ENCODE results near the gene SETD1A.

The SETD1A gene

GRCh38 chr16:30986129-30986991, 28.8 kb downstream of the SETD1A start:
- no peak overlapping the region for H3K4me3 ChIP-seq (ENCODE audit: low read length)
- no peak for TF ChIP-seq ZNF274 (IDR thresholded peaks at IDR 0.05; ENCODE audit: low read depth, low read length)

- no peak overlapping the region for H3K4me3 ChIP-seq (ENCODE audit: low read length)
- no peak for TF ChIP-seq ZNF274 (IDR thresholded peaks at IDR 0.05; ENCODE audit: low read depth, low read length)
These were observed 30.1 kb downstream of the SETD1A start for GRCh38 chr16:30987581-30988190.

GRCh38 chr16:30989469-30990047, 32.0 kb downstream of the SETD1A start:
- H3K4me3 ChIP-seq (ENCODE audit: low read length), result no peak overlapping the region
- no peak for TF ChIP-seq ZNF274 (IDR thresholded peaks at IDR 0.05; ENCODE audit: low read depth, low read length)

GRCh38 chr16:30990105-30990504, 32.6 kb downstream of the SETD1A start:
- TF ChIP-seq ZNF274 (IDR thresholded peaks at IDR 0.05; ENCODE audit: low read depth, low read length), result no peak

GRCh38 chr16:30991052-30991451, 33.5 kb downstream of the SETD1A start:
- TF ChIP-seq ZNF274 (IDR thresholded peaks at IDR 0.05; ENCODE audit: low read depth, low read length), result no peak
- no peak overlapping the region for H3K4me3 ChIP-seq (ENCODE audit: low read length)

More at GRCh38 chr16:30990105-30990504, 32.6 kb downstream of the SETD1A start:
- H3K4me3 ChIP-seq (ENCODE audit: low read length), result no peak overlapping the region

- TF ChIP-seq ZNF274 (IDR thresholded peaks at IDR 0.05; ENCODE audit: low read depth, low read length), result no peak
- no peak overlapping the region for H3K4me3 ChIP-seq (ENCODE audit: low read length)
These were observed 34.8 kb downstream of the SETD1A start for GRCh38 chr16:30992276-30992780.

GRCh38 chr16:30992931-30993816, 35.6 kb downstream of the SETD1A start:
- TF ChIP-seq ZNF274 (IDR thresholded peaks at IDR 0.05; ENCODE audit: low read depth, low read length), result no peak
- H3K4me3 ChIP-seq (ENCODE audit: low read length), result no peak overlapping the region

- no peak overlapping the region for H3K4me3 ChIP-seq (ENCODE audit: low read length)
These were observed 38.4 kb downstream of the SETD1A start for GRCh38 chr16:30995927-30996323.

GRCh38 chr16:30996324-30996984, 38.9 kb downstream of the SETD1A start:
- H3K4me3 ChIP-seq (ENCODE audit: low read length), result peak overlapping the region; percentile 70

More at GRCh38 chr16:30995927-30996323, 38.4 kb downstream of the SETD1A start:
- TF ChIP-seq ZNF274 (IDR thresholded peaks at IDR 0.05; ENCODE audit: low read depth, low read length), result no peak

GRCh38 chr16:30996985-30997724, 39.6 kb downstream of the SETD1A start:
- no peak for TF ChIP-seq ZNF274 (IDR thresholded peaks at IDR 0.05; ENCODE audit: low read depth, low read length)
- peak overlapping the region; percentile 70 for H3K4me3 ChIP-seq (ENCODE audit: low read length)

More at GRCh38 chr16:30996324-30996984, 38.9 kb downstream of the SETD1A start:
- no peak for TF ChIP-seq ZNF274 (IDR thresholded peaks at IDR 0.05; ENCODE audit: low read depth, low read length)

GRCh38 chr16:30997725-30998711, 40.5 kb downstream of the SETD1A start:
- TF ChIP-seq ZNF274 (IDR thresholded peaks at IDR 0.05; ENCODE audit: low read depth, low read length), result no peak
- H3K4me3 ChIP-seq (ENCODE audit: low read length), result no peak overlapping the region

Measured in GM08714 (cell line).